GM19099 (cell line): ENCODE measurements around the gene SH3RF3.

ENCODE experiments used
- POLR2A ChIP-seq: IDR thresholded peaks from 3 replicates; pipeline ENCODE4 v1.6.1; 2011; ENCODE audit warnings: low read depth; ENCODE audit not compliant: insufficient read length; ENCODE audit errors: extremely low read depth

Gene SH3RF3

GRCh38 chr2:109142416-109143210 is 13.6 kb downstream of the SH3RF3 start:
- TF ChIP-seq POLR2A: no peak

GRCh38 chr2:109143214-109144187 is 14.5 kb downstream of the SH3RF3 start:
- TF ChIP-seq POLR2A: no peak

GRCh38 chr2:109144271-109144670 is 15.3 kb downstream of the SH3RF3 start:
- TF ChIP-seq POLR2A: no peak

DNA sequence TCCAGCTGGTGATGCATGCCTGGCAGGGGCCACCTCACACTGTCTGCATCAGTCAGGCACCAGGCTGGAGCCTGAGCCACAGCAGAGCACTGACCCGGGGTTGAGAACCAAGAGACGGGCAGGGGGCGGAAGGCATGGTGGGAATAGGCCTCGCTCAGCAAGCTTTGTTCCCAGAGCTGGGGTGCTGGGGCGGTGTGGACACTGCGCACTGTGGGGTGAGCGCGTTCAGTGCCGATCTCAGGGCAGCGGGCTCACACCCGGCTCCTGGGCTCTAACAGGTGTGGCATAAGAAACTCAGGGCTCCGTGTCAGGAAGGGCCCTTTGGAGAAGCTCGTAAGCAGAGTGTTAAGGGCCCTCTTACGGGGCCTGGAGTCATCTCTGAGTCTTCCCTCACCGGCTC is 15.7 kb downstream of the SH3RF3 start:
- TF ChIP-seq POLR2A: no peak

GRCh38 chr2:109145286-109145685 is 16.3 kb downstream of the SH3RF3 start:
- no peak for TF ChIP-seq POLR2A

- TF ChIP-seq POLR2A: no peak
Observed at GRCh38 chr2:109147405-109147804, 18.4 kb downstream of the SH3RF3 start.

DNA sequence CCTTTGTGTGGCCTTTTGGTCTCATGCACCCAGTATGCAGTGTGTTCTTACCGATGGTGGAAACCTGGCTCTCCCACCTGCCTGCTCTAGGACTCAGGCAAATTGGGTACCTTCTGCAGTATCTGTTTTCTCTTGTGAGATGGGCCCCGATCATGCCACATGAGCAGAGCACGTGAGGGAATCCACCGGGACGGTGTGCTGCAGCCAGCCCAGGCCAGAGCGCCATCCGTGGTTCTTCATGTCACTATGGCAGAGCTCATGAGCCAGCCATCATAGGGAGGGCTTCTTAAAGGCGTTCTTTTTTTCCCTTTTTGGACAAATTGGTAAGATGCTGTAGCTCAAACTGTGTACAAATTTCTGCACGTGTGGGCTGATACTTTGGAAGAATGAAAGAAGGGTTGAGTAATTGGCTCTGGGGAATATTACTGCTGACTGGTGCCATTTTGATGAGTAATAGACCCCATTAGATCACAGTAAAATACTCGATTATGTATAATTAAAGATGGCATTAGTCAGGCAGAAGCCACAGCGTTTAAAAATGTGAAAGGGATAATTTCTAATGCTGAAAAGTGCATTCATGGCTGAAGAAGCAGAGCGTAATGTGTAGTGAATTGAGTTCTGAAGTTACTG is 19.2 kb downstream of the SH3RF3 start:
- TF ChIP-seq POLR2A: no peak

GRCh38 chr2:109148991-109149645 is 20.1 kb downstream of the SH3RF3 start:
- TF ChIP-seq POLR2A: no peak

DNA sequence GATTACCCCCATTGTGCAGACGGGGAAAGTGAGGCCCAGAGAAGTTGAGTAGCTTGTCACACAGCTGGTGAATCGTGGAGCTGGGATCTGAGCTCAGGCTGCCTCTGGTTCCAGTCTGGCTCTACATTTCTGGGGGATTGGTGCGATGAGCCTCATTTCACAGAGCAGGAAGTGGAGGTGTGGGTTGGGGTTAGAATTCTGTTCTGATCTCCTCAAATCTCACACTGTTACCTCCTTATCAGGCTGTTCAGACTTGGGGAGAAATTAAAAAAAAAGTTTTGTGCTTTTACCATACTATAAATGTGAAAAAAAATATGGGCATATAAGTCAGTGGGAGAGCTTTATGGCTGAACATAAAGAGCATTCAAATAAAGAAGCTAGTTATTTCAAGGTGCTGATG is 21.6 kb downstream of the SH3RF3 start:
- TF ChIP-seq POLR2A: no peak

- no peak for TF ChIP-seq POLR2A
Observed at GRCh38 chr2:109151519-109151918, 22.5 kb downstream of the SH3RF3 start.

DNA sequence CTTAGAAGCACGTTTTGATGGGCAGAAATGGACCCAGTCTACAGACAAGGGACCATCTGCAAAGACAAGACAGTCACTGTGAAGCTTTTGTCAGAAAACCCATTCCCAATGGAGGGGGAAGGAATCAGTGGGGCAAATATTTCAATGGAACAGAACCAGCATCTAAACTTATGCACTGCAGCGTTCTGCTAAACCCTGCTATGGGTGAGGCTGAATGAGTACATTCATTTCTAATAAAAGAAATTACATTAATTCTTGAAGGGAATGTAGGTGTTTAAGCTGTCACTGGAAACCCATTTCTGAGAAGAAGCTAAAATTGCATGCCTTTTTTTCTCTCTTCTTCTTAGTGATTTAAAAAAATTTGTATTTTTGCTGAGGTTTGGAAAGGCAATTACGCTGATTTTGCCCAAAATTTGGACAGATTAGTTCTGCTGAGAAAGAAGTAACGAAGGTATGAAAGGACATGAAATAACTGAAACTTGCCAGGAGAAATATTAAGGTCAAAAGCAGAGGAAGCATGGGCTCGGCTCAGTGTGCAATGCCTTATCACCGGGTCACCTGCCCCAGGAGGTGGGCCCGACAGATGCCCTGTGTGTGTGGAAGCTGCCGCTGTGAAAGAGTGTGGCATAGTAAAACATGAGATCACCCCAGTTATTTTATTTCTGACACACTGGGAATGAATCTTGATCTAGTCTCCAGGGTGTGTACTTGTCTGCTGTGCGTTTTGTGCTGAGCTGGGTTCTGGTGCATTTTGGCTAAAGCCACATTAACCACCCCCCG is 24.2 kb downstream of the SH3RF3 start:
- TF ChIP-seq POLR2A: no peak

DNA sequence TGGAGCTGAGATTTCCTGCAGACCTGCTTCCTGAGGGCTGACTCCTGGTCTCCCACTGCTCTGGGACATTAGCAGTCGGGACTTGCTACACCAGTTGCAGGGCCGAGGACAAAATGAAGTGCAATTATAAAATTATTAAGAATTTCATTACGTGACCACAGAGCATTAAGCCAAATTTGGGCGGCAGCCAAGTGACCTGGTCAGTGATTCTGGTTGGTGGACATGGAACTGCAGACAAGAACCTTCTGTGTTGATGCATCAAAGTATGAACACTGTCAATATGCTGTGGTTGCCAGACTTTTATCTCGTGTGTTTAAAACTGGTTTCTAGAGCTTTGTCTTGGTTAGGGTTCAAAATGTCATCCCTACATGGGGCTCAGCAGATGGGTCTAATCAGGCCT is 24.8 kb downstream of the SH3RF3 start:
- TF ChIP-seq POLR2A: no peak

- TF ChIP-seq POLR2A: no peak
Observed at GRCh38 chr2:109154226-109154625, 25.2 kb downstream of the SH3RF3 start.

- no peak for TF ChIP-seq POLR2A
Observed at GRCh38 chr2:109155553-109156451, 26.8 kb downstream of the SH3RF3 start.
